ENCODE results near the gene ALPP. TPM values are rescaled to one million over a fixed set of nuclear protein-coding genes. Genes with fewer than 3 reads are reported as not detected.

Gene ALPP
- total RNA-seq (2022; extraction: Qiagen RNA extraction): 9.3 to 13.2 TPM (median 12.1 TPM) in 5 replicates

GRCh38 chr2:232378735-232379151 lies at the start of gene ALPP:
TSS of gene ALPP (plus strand) at chr2:232378751. CDS start at chr2:232378803, 52 bp downstream.

GRCh38 chr2:232406556-232407310 lies 28.2 kb downstream of the ALPP start, which contains the start of gene ALPG:
TSS of gene ALPG (plus strand) at chr2:232406844. CDS start at chr2:232406895, 51 bp downstream.

Other genes starting within 250 kb of the ALPP start
- 0.31 to 0.38 TPM (median 0.36 TPM) in 5 replicates for gene ALPG, start 28.1 kb downstream of the ALPP start, total RNA-seq (2022; extraction: Qiagen RNA extraction)
- gene ALPI, start 77.4 kb downstream of the ALPP start, total RNA-seq (2022; extraction: Qiagen RNA extraction): 0.05 TPM in 2 of 5 replicates, not detected in the others
- gene ECEL1, start 109.1 kb downstream of the ALPP start, total RNA-seq (2022; extraction: Qiagen RNA extraction): 0.09 to 0.37 TPM (median 0.15 TPM) in 5 replicates
- gene PRSS56, start 141.6 kb downstream of the ALPP start, total RNA-seq (2022; extraction: Qiagen RNA extraction): 0.06 to 0.18 TPM (median 0.15 TPM) in 5 replicates
- not detected in 5 replicates for gene CHRND, start 147.4 kb downstream of the ALPP start, total RNA-seq (2022; extraction: Qiagen RNA extraction)
- gene CHRNG, start 160.9 kb downstream of the ALPP start, total RNA-seq (2022; extraction: Qiagen RNA extraction): not detected in 5 replicates
- gene TIGD1, start 171.8 kb downstream of the ALPP start, total RNA-seq (2022; extraction: Qiagen RNA extraction): 3.4 to 5.6 TPM (median 4.6 TPM) in 5 replicates
- gene EIF4E2, start 171.9 kb downstream of the ALPP start, total RNA-seq (2022; extraction: Qiagen RNA extraction): 82.3 to 175 TPM (median 87.7 TPM) in 5 replicates